ENCODE measurements around the gene BCAS1.

DNA sequence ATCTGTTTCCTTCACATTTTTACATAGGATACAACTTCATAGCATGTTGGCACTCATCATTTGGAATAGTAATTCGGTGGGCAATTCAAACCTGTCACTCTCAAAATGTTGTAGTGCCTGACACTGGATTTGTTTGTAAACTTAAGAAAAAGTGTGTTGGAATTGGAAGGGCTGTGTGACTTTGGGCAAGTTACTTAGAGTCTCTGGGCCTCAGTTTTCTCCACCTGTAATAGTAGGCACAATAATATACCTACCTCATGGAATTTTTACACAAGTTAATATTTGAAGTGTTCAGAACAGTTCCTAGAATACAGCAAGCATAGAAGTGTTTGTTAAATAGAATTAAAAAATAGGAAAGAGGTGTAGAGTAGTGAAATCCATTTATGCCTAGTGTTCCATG lies 15.0 kb upstream of the BCAS1 start:
- TF ChIP-seq, protein P1, sequence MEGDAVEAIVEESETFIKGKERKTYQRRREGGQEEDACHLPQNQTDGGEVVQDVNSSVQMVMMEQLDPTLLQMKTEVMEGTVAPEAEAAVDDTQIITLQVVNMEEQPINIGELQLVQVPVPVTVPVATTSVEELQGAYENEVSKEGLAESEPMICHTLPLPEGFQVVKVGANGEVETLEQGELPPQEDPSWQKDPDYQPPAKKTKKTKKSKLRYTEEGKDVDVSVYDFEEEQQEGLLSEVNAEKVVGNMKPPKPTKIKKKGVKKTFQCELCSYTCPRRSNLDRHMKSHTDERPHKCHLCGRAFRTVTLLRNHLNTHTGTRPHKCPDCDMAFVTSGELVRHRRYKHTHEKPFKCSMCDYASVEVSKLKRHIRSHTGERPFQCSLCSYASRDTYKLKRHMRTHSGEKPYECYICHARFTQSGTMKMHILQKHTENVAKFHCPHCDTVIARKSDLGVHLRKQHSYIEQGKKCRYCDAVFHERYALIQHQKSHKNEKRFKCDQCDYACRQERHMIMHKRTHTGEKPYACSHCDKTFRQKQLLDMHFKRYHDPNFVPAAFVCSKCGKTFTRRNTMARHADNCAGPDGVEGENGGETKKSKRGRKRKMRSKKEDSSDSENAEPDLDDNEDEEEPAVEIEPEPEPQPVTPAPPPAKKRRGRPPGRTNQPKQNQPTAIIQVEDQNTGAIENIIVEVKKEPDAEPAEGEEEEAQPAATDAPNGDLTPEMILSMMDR (conservative IDR thresholded peaks at IDR 0.05), result no peak
- TF ChIP-seq ZFX (IDR thresholded peaks at IDR 0.05), result no peak

Data from C4-2B (cell line).